Loucy (cell line): ENCODE results near the gene IL22RA2.

Experiments used
- H2AFZ ChIP-seq: fragments of 200-600 bp; sonication (generic); 2 replicates; pipeline ENCODE4 v1.6.0; 2016; ENCODE audit warnings: antibody characterized with exemption, mild to moderate bottlenecking, low read length, moderate library complexity
- H3F3A ChIP-seq: fragments of 200-600 bp; 2 replicates; pipeline ENCODE4 v1.6.0; 2016; ENCODE audit warnings: antibody characterized with exemption, low read depth, mild to moderate bottlenecking
- H3K27me3 ChIP-seq: fragments of 200-600 bp; sonication (generic); 2 replicates; pipeline ENCODE4 v1.6.1; 2014; ENCODE audit warnings: low read length, mild to moderate bottlenecking; ENCODE audit not compliant: insufficient read depth, poor library complexity, severe bottlenecking
- H3K36me3 ChIP-seq: fragments of 200-600 bp; sonication (generic); 2 replicates; pipeline ENCODE4 v1.6.1; 2016; ENCODE audit warnings: low read length; ENCODE audit not compliant: insufficient read depth
- H3K4me1 ChIP-seq: fragments of 200-600 bp; sonication (generic); 2 replicates; pipeline ENCODE4 v1.5.1; 2014; ENCODE audit warnings: low read length, mild to moderate bottlenecking; ENCODE audit not compliant: insufficient read depth, poor library complexity, severe bottlenecking
- H3K4me2 ChIP-seq: fragments of 200-600 bp; sonication (generic); 2 replicates; pipeline ENCODE4 v1.6.0; 2014; ENCODE audit warnings: antibody characterized with exemption, low read length, low read depth, mild to moderate bottlenecking; ENCODE audit not compliant: poor library complexity, severe bottlenecking
- H3K4me3 ChIP-seq: fragments of 200-600 bp; sonication (generic); 2 replicates; pipeline ENCODE4 v1.5.1; 2014; ENCODE audit warnings: low read length, mild to moderate bottlenecking, mixed read lengths; ENCODE audit not compliant: poor library complexity, severe bottlenecking
- H3K79me2 ChIP-seq: fragments of 200-600 bp; sonication (generic); 2 replicates; pipeline ENCODE4 v1.6.1; 2014; ENCODE audit warnings: low read length; ENCODE audit not compliant: insufficient read depth
- H3K9ac ChIP-seq: fragments of 200-600 bp; sonication (generic); 2 replicates; pipeline ENCODE4 v1.6.0; 2014; ENCODE audit warnings: mild to moderate bottlenecking, low read depth, low read length, moderate library complexity; ENCODE audit not compliant: poor library complexity, severe bottlenecking
- H3K9me2 ChIP-seq: fragments of 200-600 bp; sonication (generic); replicated peaks from 2 replicates; pipeline ENCODE4 v1.6.1; 2016; ENCODE audit warnings: low read depth, low read length, mixed read lengths
- H3K9me3 ChIP-seq: fragments of 200-600 bp; sonication (generic); 2 replicates; pipeline ENCODE4 v1.6.1; 2014; ENCODE audit warnings: mild to moderate bottlenecking, antibody characterized with exemption, low read length, low read depth; ENCODE audit not compliant: insufficient read depth
- H4K20me1 ChIP-seq: fragments of 200-600 bp; sonication (generic); 2 replicates; pipeline ENCODE4 v1.6.0; 2014; ENCODE audit warnings: antibody characterized with exemption, low read length, mild to moderate bottlenecking; ENCODE audit not compliant: insufficient read depth, poor library complexity, severe bottlenecking
- EZH2phosphoT487 ChIP-seq: fragments of 200-600 bp; IDR thresholded peaks from 2 replicates; pipeline ENCODE4 v1.6.1; 2018; ENCODE audit warnings: antibody characterized with exemption, mild to moderate bottlenecking, moderate library complexity, borderline replicate concordance
- TF ChIP-seq, protein P1 (sequence below): fragments of 200-600 bp; sonication (generic); conservative IDR thresholded peaks from 2 replicates; pipeline ENCODE4 v1.5.1; 2014; ENCODE audit warnings: mild to moderate bottlenecking, antibody characterized with exemption, low read length

The IL22RA2 gene

DNA sequence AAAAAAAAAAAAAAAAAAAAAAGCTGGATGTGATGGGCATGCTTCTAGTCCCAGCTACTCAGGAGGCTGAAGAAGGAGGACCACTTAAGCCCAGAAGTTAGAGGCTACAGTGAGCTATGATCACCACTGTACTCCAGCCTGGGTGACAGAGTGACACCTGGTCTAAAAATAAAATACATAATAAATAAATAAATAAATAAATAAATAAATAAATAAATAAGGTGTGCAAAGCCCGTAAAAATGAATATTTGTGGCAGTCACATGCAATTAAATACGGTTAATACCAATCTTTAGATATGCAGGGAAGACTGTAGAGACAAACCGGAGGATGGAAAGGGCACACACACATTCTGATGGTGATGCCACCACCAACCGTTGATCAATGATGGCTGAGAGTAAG is 26.2 kb downstream of the IL22RA2 start:
- H3K9me3 ChIP-seq = no peaks in the 10 kb centered on the region
- H3F3A ChIP-seq = no peaks in the 10 kb centered on the region
- no peaks in the 10 kb centered on the region for H3K9me2 ChIP-seq
- H3K79me2 ChIP-seq = no peaks in the 10 kb centered on the region
- no peak overlapping the region for H3K4me2 ChIP-seq
- H3K9ac ChIP-seq = no peak overlapping the region
- H3K4me3 ChIP-seq = no peak overlapping the region
- H3K36me3 ChIP-seq = no peaks in the 10 kb centered on the region
- TF ChIP-seq, protein P1, sequence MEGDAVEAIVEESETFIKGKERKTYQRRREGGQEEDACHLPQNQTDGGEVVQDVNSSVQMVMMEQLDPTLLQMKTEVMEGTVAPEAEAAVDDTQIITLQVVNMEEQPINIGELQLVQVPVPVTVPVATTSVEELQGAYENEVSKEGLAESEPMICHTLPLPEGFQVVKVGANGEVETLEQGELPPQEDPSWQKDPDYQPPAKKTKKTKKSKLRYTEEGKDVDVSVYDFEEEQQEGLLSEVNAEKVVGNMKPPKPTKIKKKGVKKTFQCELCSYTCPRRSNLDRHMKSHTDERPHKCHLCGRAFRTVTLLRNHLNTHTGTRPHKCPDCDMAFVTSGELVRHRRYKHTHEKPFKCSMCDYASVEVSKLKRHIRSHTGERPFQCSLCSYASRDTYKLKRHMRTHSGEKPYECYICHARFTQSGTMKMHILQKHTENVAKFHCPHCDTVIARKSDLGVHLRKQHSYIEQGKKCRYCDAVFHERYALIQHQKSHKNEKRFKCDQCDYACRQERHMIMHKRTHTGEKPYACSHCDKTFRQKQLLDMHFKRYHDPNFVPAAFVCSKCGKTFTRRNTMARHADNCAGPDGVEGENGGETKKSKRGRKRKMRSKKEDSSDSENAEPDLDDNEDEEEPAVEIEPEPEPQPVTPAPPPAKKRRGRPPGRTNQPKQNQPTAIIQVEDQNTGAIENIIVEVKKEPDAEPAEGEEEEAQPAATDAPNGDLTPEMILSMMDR = no peak
- no peak for TF ChIP-seq EZH2phosphoT487
- H3K27me3 ChIP-seq = peaks cover 9% of the 10 kb centered on the region
- H4K20me1 ChIP-seq = no peaks in the 10 kb centered on the region
- H3K4me1 ChIP-seq = no peaks in the 10 kb centered on the region
- no peak overlapping the region for H2AFZ ChIP-seq

DNA sequence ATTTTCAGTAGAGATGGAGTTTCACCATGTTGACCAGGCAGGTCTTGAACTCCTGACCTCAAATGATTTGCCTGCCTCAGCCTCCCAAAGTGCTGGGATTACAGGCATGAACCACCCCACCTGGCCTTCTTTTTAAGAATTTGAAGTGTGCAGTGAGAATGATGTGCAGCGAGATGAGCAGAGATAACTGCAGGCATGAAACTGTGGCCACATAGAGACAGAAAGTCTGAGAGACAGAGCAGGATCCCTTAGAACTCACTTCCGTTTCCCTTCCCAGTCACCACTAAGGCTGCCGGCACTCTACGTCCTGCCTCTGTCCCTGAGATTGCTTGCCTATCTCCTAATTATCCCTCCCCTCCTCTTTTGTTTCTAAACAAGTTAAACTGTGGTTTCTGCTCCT is 27.2 kb downstream of the IL22RA2 start:
- Histone ChIP-seq H3K79me2 (no peaks in the 10 kb centered on the region), H3F3A (no peaks in the 10 kb centered on the region), H2AFZ (no peak overlapping the region), H3K4me1 (no peaks in the 10 kb centered on the region), H3K4me2 (no peak overlapping the region), H3K36me3 (no peaks in the 10 kb centered on the region), H3K27me3 (peaks cover 9% of the 10 kb centered on the region), H4K20me1 (no peaks in the 10 kb centered on the region), H3K4me3 (no peak overlapping the region), H3K9me3 (no peaks in the 10 kb centered on the region), H3K9ac (no peak overlapping the region), H3K9me2 (no peaks in the 10 kb centered on the region)
- TF ChIP-seq, protein P1 = no peak
- TF ChIP-seq EZH2phosphoT487 = no peak

DNA sequence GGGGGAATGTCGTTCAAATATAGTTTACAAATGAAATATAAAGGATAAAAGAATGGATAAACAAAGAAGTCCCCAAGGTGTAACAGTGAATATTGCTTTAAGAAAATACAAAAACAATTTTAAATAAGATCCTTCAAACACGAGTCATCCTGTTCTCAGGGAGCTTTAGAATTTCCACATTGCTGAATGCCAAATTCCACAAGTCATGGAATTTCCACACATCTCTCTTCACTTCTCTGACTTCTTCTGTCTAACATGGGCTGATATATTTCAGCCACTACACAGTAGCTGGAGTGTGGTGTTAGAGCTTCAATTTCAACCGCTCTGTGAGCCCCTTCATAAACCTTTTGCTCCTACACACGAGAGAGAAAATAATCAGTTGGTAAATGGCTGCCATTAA is 28.0 kb downstream of the IL22RA2 start:
- TF ChIP-seq EZH2phosphoT487 = no peak
- TF ChIP-seq, protein P1 = no peak
- H3K9me2 ChIP-seq = no peaks in the 10 kb centered on the region
- H3K4me3 ChIP-seq = no peak overlapping the region
- H3K4me1 ChIP-seq = no peaks in the 10 kb centered on the region
- H3K9me3 ChIP-seq = no peaks in the 10 kb centered on the region
- no peaks in the 10 kb centered on the region for H4K20me1 ChIP-seq
- H3K4me2 ChIP-seq = no peak overlapping the region
- H3K9ac ChIP-seq = no peak overlapping the region
- H3K27me3 ChIP-seq = peaks cover 9% of the 10 kb centered on the region
- no peaks in the 10 kb centered on the region for H3F3A ChIP-seq
- H2AFZ ChIP-seq = no peak overlapping the region
- no peaks in the 10 kb centered on the region for H3K79me2 ChIP-seq
- H3K36me3 ChIP-seq = no peaks in the 10 kb centered on the region
